ENCODE data around the gene CELF4. TPM values are rescaled to one million over a fixed set of nuclear protein-coding genes. Genes with fewer than 3 reads are reported as not detected.
A peak's percentile ranks its signal among the peaks of the same experiment; 100 is the strongest.

Gene CELF4
- total RNA-seq, 1 donor from 2014 or later: 2.3 TPM

- no peak overlapping the region for H3K27ac Mint-ChIP-seq
- H3K4me1 Mint-ChIP-seq: peaks cover 29% of the 10 kb centered on the region
- DNase-seq (ENCODE audit: low spot score in 2 of 2, unreplicated experiment in 2 of 2): no peak
- TF ChIP-seq, protein P1, sequence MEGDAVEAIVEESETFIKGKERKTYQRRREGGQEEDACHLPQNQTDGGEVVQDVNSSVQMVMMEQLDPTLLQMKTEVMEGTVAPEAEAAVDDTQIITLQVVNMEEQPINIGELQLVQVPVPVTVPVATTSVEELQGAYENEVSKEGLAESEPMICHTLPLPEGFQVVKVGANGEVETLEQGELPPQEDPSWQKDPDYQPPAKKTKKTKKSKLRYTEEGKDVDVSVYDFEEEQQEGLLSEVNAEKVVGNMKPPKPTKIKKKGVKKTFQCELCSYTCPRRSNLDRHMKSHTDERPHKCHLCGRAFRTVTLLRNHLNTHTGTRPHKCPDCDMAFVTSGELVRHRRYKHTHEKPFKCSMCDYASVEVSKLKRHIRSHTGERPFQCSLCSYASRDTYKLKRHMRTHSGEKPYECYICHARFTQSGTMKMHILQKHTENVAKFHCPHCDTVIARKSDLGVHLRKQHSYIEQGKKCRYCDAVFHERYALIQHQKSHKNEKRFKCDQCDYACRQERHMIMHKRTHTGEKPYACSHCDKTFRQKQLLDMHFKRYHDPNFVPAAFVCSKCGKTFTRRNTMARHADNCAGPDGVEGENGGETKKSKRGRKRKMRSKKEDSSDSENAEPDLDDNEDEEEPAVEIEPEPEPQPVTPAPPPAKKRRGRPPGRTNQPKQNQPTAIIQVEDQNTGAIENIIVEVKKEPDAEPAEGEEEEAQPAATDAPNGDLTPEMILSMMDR (IDR thresholded peaks at IDR 0.05; ENCODE audit: unreplicated experiment): no peak
- H3K4me3 Mint-ChIP-seq: peak overlapping the region; percentile 44
- no peaks in the 10 kb centered on the region for H3K9me3 Mint-ChIP-seq
- no peaks in the 10 kb centered on the region for H3K36me3 Mint-ChIP-seq
- H3K27me3 Mint-ChIP-seq (ENCODE audit: low read depth): peaks cover 86% of the 10 kb centered on the region
These were observed 81.4 kb downstream of the CELF4 start for GRCh38 chr18:37483984-37484819.

DNA sequence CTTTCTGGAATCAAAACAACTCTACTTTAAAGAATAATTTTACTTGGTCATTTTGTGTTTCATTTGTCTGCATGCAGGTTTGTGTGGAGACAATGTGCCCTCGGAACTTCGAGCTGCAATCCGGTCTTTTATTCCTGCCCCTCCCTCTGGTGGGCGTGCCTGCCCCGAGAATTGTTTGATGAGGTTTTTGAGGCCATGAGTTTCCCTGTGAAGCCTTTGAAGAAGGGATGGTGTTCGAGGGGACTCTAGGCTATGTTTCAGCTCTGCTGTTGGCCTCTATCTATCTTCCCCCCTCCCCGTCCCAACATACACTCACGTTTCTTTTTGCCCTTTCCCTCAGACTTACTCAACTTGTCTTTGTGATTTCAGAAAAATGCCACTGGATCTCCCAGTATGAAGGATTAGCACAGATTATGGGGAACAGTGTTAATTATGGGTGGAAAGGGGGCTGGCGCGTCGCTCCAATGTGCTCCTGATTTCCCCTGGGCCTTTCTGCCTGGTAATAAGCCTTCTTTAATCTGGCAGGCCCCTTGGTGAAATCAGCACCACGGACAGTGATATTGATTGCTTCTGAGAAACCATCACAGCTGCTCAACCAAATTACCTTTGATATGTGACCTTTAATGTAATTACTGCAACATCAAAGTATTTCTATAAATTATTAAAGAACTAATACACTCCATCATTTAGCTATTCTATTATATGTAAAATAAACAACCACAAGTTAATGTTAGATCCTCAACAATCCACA, 82.2 kb downstream of the CELF4 start:
- DNase-seq (ENCODE audit: low spot score in 2 of 2, unreplicated experiment in 2 of 2): no peak
- Mint-ChIP-seq H3K4me1 (peaks cover 29% of the 10 kb centered on the region), H3K36me3 (no peaks in the 10 kb centered on the region), H3K9me3 (no peaks in the 10 kb centered on the region), H3K27ac (no peak overlapping the region), H3K4me3 (no peak overlapping the region), H3K27me3 (ENCODE audit: low read depth) (peaks cover 82% of the 10 kb centered on the region)
- TF ChIP-seq, protein P1 (IDR thresholded peaks at IDR 0.05; ENCODE audit: unreplicated experiment): no peak

- DNase-seq (ENCODE audit: low spot score in 2 of 2, unreplicated experiment in 2 of 2): no peak
- H3K4me3 Mint-ChIP-seq: no peak overlapping the region
- H3K27ac Mint-ChIP-seq: no peak overlapping the region
- peaks cover 81% of the 10 kb centered on the region for H3K27me3 Mint-ChIP-seq (ENCODE audit: low read depth)
- H3K9me3 Mint-ChIP-seq: no peaks in the 10 kb centered on the region
- H3K36me3 Mint-ChIP-seq: no peaks in the 10 kb centered on the region
- TF ChIP-seq, protein P1 (IDR thresholded peaks at IDR 0.05; ENCODE audit: unreplicated experiment): no peak
- H3K4me1 Mint-ChIP-seq: peaks cover 20% of the 10 kb centered on the region
These were observed 83.2 kb downstream of the CELF4 start for GRCh38 chr18:37482433-37482832.

- DNase-seq (ENCODE audit: low spot score in 2 of 2, unreplicated experiment in 2 of 2): no peak
- H3K36me3 Mint-ChIP-seq: no peaks in the 10 kb centered on the region
- H3K27ac Mint-ChIP-seq: no peak overlapping the region
- H3K4me3 Mint-ChIP-seq: no peak overlapping the region
- TF ChIP-seq, protein P1 (IDR thresholded peaks at IDR 0.05; ENCODE audit: unreplicated experiment): no peak
- H3K27me3 Mint-ChIP-seq (ENCODE audit: low read depth): peaks cover 80% of the 10 kb centered on the region
- H3K4me1 Mint-ChIP-seq: peaks cover 16% of the 10 kb centered on the region
- H3K9me3 Mint-ChIP-seq: no peaks in the 10 kb centered on the region
These were observed 83.6 kb downstream of the CELF4 start for GRCh38 chr18:37482002-37482401.

- no peak overlapping the region for H3K27ac Mint-ChIP-seq
- TF ChIP-seq, protein P1 (IDR thresholded peaks at IDR 0.05; ENCODE audit: unreplicated experiment): no peak
- no peaks in the 10 kb centered on the region for H3K36me3 Mint-ChIP-seq
- no peak overlapping the region for H3K4me3 Mint-ChIP-seq
- peaks cover 80% of the 10 kb centered on the region for H3K27me3 Mint-ChIP-seq (ENCODE audit: low read depth)
- DNase-seq (ENCODE audit: low spot score in 2 of 2, unreplicated experiment in 2 of 2): no peak
- H3K9me3 Mint-ChIP-seq: no peaks in the 10 kb centered on the region
- H3K4me1 Mint-ChIP-seq: peaks cover 11% of the 10 kb centered on the region
These were observed 84.1 kb downstream of the CELF4 start for GRCh38 chr18:37481491-37481890.

Measured in mesothelial cell of epicardium (in vitro differentiated cells).